HEK293 (cell line): ENCODE measurements around the gene DGKG.

ENCODE experiments used
- KLF9 ChIP-seq: fragments of 450-650 bp; formaldehyde crosslinking; IDR thresholded peaks from 2 replicates; pipeline ENCODE4 v1.5.1; 2016; ENCODE audit warnings: missing biosample characterization, missing genetic modification characterization, low read depth
- TCF7L2 ChIP-seq: IDR thresholded peaks from 2 replicates; pipeline ENCODE4 v1.6.1; 2011; ENCODE audit warnings: low read depth, mild to moderate bottlenecking, inconsistent platforms, low read length, moderate library complexity, borderline replicate concordance
- TF ChIP-seq, protein P1 (sequence below): fragments of 450-650 bp; formaldehyde crosslinking; IDR thresholded peaks from 2 replicates; pipeline ENCODE4 v1.5.1; 2016; ENCODE audit warnings: missing biosample characterization, missing genetic modification characterization
- TF ChIP-seq, protein P2 (sequence below): fragments of 450-650 bp; formaldehyde crosslinking; IDR thresholded peaks from 2 replicates; pipeline ENCODE4 v1.5.1; 2016; ENCODE audit warnings: missing biosample characterization, missing genetic modification characterization, low read depth
- TF ChIP-seq, protein P3 (sequence below): fragments of 450-650 bp; formaldehyde crosslinking; IDR thresholded peaks from 2 replicates; pipeline ENCODE4 v1.5.1; 2016; ENCODE audit warnings: missing biosample characterization, missing genetic modification characterization
- TF ChIP-seq, protein P4 (sequence below): fragments of 450-650 bp; formaldehyde crosslinking; IDR thresholded peaks from 2 replicates; pipeline ENCODE4 v1.5.1; 2016; ENCODE audit warnings: missing biosample characterization, missing genetic modification characterization

DNA sequence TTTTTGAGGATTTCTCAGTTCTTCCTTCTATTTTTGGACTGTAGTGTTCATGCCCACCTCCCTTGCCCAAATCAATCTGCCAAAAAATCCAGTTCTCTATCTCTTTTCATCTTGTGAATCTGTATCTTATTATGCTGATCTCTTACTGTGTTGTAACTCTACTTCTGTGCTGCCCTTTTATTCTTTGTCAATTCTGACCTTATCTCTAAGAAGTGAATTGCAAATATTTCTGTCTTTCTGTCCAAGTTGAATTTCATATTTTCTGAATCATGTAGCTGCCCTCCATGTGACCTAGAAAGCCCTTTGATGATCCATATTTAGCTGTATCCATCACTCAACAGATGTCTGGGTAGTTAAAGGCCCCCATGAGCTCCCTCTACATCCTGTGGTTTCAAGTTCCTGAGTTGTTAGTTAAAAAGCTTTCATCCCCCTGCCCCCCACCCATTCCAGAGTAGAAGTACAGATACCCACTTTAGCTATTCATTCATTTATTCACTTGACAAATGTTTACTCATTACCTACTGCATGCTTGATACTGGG, 219.6 kb downstream of the DGKG start:
- TF ChIP-seq TCF7L2 (no peak), KLF9 (tag by site-specific recombination) (no peak)
- TF ChIP-seq, protein P1, sequence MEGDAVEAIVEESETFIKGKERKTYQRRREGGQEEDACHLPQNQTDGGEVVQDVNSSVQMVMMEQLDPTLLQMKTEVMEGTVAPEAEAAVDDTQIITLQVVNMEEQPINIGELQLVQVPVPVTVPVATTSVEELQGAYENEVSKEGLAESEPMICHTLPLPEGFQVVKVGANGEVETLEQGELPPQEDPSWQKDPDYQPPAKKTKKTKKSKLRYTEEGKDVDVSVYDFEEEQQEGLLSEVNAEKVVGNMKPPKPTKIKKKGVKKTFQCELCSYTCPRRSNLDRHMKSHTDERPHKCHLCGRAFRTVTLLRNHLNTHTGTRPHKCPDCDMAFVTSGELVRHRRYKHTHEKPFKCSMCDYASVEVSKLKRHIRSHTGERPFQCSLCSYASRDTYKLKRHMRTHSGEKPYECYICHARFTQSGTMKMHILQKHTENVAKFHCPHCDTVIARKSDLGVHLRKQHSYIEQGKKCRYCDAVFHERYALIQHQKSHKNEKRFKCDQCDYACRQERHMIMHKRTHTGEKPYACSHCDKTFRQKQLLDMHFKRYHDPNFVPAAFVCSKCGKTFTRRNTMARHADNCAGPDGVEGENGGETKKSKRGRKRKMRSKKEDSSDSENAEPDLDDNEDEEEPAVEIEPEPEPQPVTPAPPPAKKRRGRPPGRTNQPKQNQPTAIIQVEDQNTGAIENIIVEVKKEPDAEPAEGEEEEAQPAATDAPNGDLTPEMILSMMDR (tag by site-specific recombination): no peak
- TF ChIP-seq, protein P2, sequence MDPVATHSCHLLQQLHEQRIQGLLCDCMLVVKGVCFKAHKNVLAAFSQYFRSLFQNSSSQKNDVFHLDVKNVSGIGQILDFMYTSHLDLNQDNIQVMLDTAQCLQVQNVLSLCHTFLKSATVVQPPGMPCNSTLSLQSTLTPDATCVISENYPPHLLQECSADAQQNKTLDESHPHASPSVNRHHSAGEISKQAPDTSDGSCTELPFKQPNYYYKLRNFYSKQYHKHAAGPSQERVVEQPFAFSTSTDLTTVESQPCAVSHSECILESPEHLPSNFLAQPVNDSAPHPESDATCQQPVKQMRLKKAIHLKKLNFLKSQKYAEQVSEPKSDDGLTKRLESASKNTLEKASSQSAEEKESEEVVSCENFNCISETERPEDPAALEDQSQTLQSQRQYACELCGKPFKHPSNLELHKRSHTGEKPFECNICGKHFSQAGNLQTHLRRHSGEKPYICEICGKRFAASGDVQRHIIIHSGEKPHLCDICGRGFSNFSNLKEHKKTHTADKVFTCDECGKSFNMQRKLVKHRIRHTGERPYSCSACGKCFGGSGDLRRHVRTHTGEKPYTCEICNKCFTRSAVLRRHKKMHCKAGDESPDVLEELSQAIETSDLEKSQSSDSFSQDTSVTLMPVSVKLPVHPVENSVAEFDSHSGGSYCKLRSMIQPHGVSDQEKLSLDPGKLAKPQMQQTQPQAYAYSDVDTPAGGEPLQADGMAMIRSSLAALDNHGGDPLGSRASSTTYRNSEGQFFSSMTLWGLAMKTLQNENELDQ: no peak
- TF ChIP-seq, protein P3, sequence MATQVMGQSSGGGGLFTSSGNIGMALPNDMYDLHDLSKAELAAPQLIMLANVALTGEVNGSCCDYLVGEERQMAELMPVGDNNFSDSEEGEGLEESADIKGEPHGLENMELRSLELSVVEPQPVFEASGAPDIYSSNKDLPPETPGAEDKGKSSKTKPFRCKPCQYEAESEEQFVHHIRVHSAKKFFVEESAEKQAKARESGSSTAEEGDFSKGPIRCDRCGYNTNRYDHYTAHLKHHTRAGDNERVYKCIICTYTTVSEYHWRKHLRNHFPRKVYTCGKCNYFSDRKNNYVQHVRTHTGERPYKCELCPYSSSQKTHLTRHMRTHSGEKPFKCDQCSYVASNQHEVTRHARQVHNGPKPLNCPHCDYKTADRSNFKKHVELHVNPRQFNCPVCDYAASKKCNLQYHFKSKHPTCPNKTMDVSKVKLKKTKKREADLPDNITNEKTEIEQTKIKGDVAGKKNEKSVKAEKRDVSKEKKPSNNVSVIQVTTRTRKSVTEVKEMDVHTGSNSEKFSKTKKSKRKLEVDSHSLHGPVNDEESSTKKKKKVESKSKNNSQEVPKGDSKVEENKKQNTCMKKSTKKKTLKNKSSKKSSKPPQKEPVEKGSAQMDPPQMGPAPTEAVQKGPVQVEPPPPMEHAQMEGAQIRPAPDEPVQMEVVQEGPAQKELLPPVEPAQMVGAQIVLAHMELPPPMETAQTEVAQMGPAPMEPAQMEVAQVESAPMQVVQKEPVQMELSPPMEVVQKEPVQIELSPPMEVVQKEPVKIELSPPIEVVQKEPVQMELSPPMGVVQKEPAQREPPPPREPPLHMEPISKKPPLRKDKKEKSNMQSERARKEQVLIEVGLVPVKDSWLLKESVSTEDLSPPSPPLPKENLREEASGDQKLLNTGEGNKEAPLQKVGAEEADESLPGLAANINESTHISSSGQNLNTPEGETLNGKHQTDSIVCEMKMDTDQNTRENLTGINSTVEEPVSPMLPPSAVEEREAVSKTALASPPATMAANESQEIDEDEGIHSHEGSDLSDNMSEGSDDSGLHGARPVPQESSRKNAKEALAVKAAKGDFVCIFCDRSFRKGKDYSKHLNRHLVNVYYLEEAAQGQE (tag by site-specific recombination): no peak
- TF ChIP-seq, protein P4, sequence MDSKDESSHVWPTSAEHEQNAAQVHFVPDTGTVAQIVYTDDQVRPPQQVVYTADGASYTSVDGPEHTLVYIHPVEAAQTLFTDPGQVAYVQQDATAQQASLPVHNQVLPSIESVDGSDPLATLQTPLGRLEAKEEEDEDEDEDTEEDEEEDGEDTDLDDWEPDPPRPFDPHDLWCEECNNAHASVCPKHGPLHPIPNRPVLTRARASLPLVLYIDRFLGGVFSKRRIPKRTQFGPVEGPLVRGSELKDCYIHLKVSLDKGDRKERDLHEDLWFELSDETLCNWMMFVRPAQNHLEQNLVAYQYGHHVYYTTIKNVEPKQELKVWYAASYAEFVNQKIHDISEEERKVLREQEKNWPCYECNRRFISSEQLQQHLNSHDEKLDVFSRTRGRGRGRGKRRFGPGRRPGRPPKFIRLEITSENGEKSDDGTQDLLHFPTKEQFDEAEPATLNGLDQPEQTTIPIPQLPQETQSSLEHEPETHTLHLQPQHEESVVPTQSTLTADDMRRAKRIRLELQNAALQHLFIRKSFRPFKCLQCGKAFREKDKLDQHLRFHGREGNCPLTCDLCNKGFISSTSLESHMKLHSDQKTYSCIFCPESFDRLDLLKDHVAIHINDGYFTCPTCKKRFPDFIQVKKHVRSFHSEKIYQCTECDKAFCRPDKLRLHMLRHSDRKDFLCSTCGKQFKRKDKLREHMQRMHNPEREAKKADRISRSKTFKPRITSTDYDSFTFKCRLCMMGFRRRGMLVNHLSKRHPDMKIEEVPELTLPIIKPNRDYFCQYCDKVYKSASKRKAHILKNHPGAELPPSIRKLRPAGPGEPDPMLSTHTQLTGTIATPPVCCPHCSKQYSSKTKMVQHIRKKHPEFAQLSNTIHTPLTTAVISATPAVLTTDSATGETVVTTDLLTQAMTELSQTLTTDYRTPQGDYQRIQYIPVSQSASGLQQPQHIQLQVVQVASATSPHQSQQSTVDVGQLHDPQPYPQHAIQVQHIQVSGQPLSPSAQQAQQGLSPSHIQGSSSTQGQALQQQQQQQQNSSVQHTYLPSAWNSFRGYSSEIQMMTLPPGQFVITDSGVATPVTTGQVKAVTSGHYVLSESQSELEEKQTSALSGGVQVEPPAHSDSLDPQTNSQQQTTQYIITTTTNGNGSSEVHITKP (tag by site-specific recombination): no peak
